ENCODE data around the gene ARHGEF1.

The ARHGEF1 gene

DNA sequence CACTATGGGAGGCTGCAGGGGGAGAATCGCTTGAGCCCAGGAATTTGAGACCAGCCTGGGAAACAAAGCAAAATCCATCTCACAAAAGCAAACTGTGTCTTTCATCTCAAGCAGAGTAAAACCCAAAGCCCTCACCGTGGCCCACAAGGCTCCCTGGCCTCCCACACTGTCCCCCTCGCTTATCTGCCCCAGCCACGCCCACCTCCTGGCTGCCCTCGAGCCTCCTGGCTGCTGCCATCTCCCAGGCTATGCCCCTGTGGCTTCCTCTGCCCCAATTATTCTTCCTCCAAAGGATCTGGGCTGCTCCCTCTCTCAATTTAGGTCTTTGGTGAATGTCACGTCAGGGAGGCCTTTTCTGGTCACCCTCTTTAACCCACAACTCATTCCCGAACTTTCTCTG lies 72.5 kb downstream of the ARHGEF1 start:
- TF ChIP-seq, protein P1, sequence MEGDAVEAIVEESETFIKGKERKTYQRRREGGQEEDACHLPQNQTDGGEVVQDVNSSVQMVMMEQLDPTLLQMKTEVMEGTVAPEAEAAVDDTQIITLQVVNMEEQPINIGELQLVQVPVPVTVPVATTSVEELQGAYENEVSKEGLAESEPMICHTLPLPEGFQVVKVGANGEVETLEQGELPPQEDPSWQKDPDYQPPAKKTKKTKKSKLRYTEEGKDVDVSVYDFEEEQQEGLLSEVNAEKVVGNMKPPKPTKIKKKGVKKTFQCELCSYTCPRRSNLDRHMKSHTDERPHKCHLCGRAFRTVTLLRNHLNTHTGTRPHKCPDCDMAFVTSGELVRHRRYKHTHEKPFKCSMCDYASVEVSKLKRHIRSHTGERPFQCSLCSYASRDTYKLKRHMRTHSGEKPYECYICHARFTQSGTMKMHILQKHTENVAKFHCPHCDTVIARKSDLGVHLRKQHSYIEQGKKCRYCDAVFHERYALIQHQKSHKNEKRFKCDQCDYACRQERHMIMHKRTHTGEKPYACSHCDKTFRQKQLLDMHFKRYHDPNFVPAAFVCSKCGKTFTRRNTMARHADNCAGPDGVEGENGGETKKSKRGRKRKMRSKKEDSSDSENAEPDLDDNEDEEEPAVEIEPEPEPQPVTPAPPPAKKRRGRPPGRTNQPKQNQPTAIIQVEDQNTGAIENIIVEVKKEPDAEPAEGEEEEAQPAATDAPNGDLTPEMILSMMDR (IDR thresholded peaks at IDR 0.05; ENCODE audit: unreplicated experiment in 3 of 3): no peak
- H3K36me3 Mint-ChIP-seq (ENCODE audit: low read depth): no peaks in the 10 kb centered on the region

DNA sequence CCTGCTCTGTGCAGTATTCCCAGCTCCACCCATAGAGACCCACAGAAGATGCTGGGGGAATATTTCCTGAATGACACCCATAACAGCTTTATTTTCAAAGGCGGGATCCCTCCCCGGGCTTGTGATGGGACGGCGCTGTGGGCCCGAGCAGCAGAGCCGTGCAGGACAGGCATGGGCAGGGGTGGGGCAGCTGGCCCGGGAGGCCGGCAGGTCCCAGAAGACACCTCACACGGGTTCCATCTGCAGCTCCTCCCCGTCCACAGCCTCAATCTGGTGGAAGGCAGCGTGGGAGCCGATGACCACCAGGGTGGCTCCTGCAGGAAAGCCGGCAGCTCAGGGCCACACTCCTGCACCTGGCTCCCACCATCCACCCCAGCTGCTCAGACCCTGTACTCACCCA lies 73.6 kb downstream of the ARHGEF1 start:
- H3K36me3 Mint-ChIP-seq (ENCODE audit: low read depth): no peaks in the 10 kb centered on the region
- H3K27ac Mint-ChIP-seq: no peak overlapping the region
- peaks cover 12% of the 10 kb centered on the region for H3K4me1 Mint-ChIP-seq
- no peaks in the 10 kb centered on the region for H3K27me3 Mint-ChIP-seq (ENCODE audit: low read depth)
- H3K4me3 Mint-ChIP-seq: no peak overlapping the region
- H3K9me3 Mint-ChIP-seq: no peaks in the 10 kb centered on the region
- TF ChIP-seq, protein P1 (IDR thresholded peaks at IDR 0.05; ENCODE audit: unreplicated experiment in 3 of 3): no peak

More for the DNA sequence above, 72.5 kb downstream of the ARHGEF1 start:
- H3K9me3 Mint-ChIP-seq: no peaks in the 10 kb centered on the region
- H3K27me3 Mint-ChIP-seq (ENCODE audit: low read depth): no peaks in the 10 kb centered on the region
- peaks cover 12% of the 10 kb centered on the region for H3K4me1 Mint-ChIP-seq
- H3K27ac Mint-ChIP-seq: no peak overlapping the region
- H3K4me3 Mint-ChIP-seq: no peak overlapping the region

Measured in nephron (organoid).